ENCODE measurements around the gene FBXO2.
"Not testable (repeated sequence)": the region's sequence is repeated elsewhere in the genome, so short reads cannot be mapped to it uniquely, and the experiment has no call there.

Gene FBXO2

GRCh38 chr1:11629184-11630016 lies 24.8 kb downstream of the FBXO2 start:
- no peak for DNase-seq (ENCODE audit: low spot score)

GRCh38 chr1:11628767-11629166 lies 25.5 kb downstream of the FBXO2 start:
- DNase-seq (ENCODE audit: low spot score): no peak

GRCh38 chr1:11626551-11626950 lies 27.7 kb downstream of the FBXO2 start:
- no peak for DNase-seq (ENCODE audit: low spot score)

- no peak for DNase-seq (ENCODE audit: low spot score)
Observed at GRCh38 chr1:11623702-11624101, 30.5 kb downstream of the FBXO2 start.

GRCh38 chr1:11622398-11622797 lies 31.8 kb downstream of the FBXO2 start:
- DNase-seq (ENCODE audit: low spot score): no peak

- no peak for DNase-seq (ENCODE audit: low spot score)
Observed at GRCh38 chr1:11620924-11621323, 33.3 kb downstream of the FBXO2 start.

GRCh38 chr1:11620405-11620804 lies 33.8 kb downstream of the FBXO2 start:
- no peak for DNase-seq (ENCODE audit: low spot score)

GRCh38 chr1:11617741-11618140 lies 36.5 kb downstream of the FBXO2 start:
- no peak for DNase-seq (ENCODE audit: low spot score)

- DNase-seq (ENCODE audit: low spot score): peak; percentile 13
Observed at GRCh38 chr1:11617314-11617713, 36.9 kb downstream of the FBXO2 start.

GRCh38 chr1:11616766-11617165 lies 37.5 kb downstream of the FBXO2 start:
- DNase-seq (ENCODE audit: low spot score): no peak

GRCh38 chr1:11615090-11615489 lies 39.1 kb downstream of the FBXO2 start:
- no peak for DNase-seq (ENCODE audit: low spot score)

- no peak for DNase-seq (ENCODE audit: low spot score)
Observed at GRCh38 chr1:11613347-11613746, 40.9 kb downstream of the FBXO2 start.

- DNase-seq (ENCODE audit: low spot score): no peak
Observed at GRCh38 chr1:11611638-11612327, 42.4 kb downstream of the FBXO2 start.

- DNase-seq (ENCODE audit: low spot score): no peak
Observed at GRCh38 chr1:11610629-11611180, 43.5 kb downstream of the FBXO2 start.

- not testable (repeated sequence) for DNase-seq (ENCODE audit: low spot score)
Observed at GRCh38 chr1:11609378-11609777, 44.9 kb downstream of the FBXO2 start.

GRCh38 chr1:11608596-11609130 lies 45.6 kb downstream of the FBXO2 start:
- not testable (repeated sequence) for DNase-seq (ENCODE audit: low spot score)

- DNase-seq (ENCODE audit: low spot score): no peak
Observed at GRCh38 chr1:11606775-11607174, 47.5 kb downstream of the FBXO2 start.

- no peak for DNase-seq (ENCODE audit: low spot score)
Observed at GRCh38 chr1:11602981-11603380, 51.2 kb downstream of the FBXO2 start.

GRCh38 chr1:11602424-11602823 lies 51.8 kb downstream of the FBXO2 start:
- no peak for DNase-seq (ENCODE audit: low spot score)

- no peak for DNase-seq (ENCODE audit: low spot score)
Observed at GRCh38 chr1:11600836-11601235, 53.4 kb downstream of the FBXO2 start.

GRCh38 chr1:11599891-11600576 lies 54.2 kb downstream of the FBXO2 start:
- no peak for DNase-seq (ENCODE audit: low spot score)

- no peak for DNase-seq (ENCODE audit: low spot score)
Observed at GRCh38 chr1:11598461-11598860, 55.8 kb downstream of the FBXO2 start.
